PC-9 (cell line): Measurements from ENCODE around the gene MYO5B.

Experiments
- CTCF ChIP-seq: fragments of 200-600 bp; sonication (generic); conservative IDR thresholded peaks from 2 replicates; pipeline ENCODE4 v1.6.1; 2017; ENCODE audit warnings: mixed run types, antibody characterized with exemption, mild to moderate bottlenecking, moderate library complexity
- EZH2 ChIP-seq: fragments of 200-600 bp; sonication (generic); IDR thresholded peaks from 2 replicates; pipeline ENCODE4 v1.8.0; 2017; ENCODE audit warnings: antibody characterized with exemption, low read depth

DNA sequence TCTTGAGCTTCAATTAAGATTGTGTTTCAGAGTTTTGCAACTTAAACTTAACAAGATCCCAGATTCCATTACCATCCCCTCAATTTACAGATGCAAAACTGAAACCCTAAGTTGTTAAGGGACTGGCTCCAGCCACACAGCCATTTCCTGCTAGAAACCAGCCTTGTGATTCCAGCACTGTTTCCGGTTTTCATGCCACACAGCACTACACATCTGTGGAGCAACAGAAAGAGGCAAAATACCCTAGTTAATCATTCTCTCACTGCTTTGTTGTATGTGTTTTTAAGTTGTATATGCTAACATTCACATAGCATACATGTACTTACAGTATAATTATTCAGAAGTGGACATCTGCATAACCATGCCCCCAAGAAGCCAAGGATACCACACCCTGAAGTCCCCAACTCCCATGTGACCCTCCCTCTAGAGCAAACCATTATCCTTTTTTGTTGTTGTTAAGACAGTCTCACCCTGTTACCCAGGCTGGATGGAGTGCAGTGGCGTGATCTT lies 87.4 kb downstream of the MYO5B start:
- TF ChIP-seq CTCF (no peak), EZH2 (no peak)
